ENCODE data around the gene MGAT4C.

MGAT4C gene

GRCh38 chr12:85947286-85947685 lies 308.9 kb downstream of the MGAT4C start:
- Mint-ChIP-seq H3K36me3 (ENCODE audit: low read depth) (no peaks in the 10 kb centered on the region), H3K27me3 (no peaks in the 10 kb centered on the region), H3K27ac (no peak overlapping the region), H3K4me3 (no peak overlapping the region), H3K4me1 (ENCODE audit: low read depth) (no peaks in the 10 kb centered on the region), H3K9me3 (peaks cover 7% of the 10 kb centered on the region)

GRCh38 chr12:85946375-85946774 lies 309.8 kb downstream of the MGAT4C start:
- Mint-ChIP-seq H3K4me1 (ENCODE audit: low read depth) (no peaks in the 10 kb centered on the region), H3K9me3 (peaks cover 7% of the 10 kb centered on the region), H3K36me3 (ENCODE audit: low read depth) (no peaks in the 10 kb centered on the region), H3K27me3 (no peaks in the 10 kb centered on the region), H3K4me3 (no peak overlapping the region), H3K27ac (no peak overlapping the region)

- no peaks in the 10 kb centered on the region for H3K4me1 Mint-ChIP-seq (ENCODE audit: low read depth)
- no peaks in the 10 kb centered on the region for H3K36me3 Mint-ChIP-seq (ENCODE audit: low read depth)
- H3K4me3 Mint-ChIP-seq = no peak overlapping the region
- H3K9me3 Mint-ChIP-seq = no peaks in the 10 kb centered on the region
- no peaks in the 10 kb centered on the region for H3K27me3 Mint-ChIP-seq
- no peak overlapping the region for H3K27ac Mint-ChIP-seq
Measured at GRCh38 chr12:85927166-85927565, 329.0 kb downstream of the MGAT4C start.

- no peak overlapping the region for H3K4me3 Mint-ChIP-seq
- no peaks in the 10 kb centered on the region for H3K36me3 Mint-ChIP-seq (ENCODE audit: low read depth)
- H3K27me3 Mint-ChIP-seq = no peaks in the 10 kb centered on the region
- H3K27ac Mint-ChIP-seq = no peak overlapping the region
- H3K9me3 Mint-ChIP-seq = no peaks in the 10 kb centered on the region
- no peaks in the 10 kb centered on the region for H3K4me1 Mint-ChIP-seq (ENCODE audit: low read depth)
Measured at GRCh38 chr12:85923767-85924331, 332.3 kb downstream of the MGAT4C start.

- H3K4me3 Mint-ChIP-seq = no peak overlapping the region
- no peaks in the 10 kb centered on the region for H3K9me3 Mint-ChIP-seq
- H3K4me1 Mint-ChIP-seq (ENCODE audit: low read depth) = no peaks in the 10 kb centered on the region
- H3K27me3 Mint-ChIP-seq = no peaks in the 10 kb centered on the region
- no peak overlapping the region for H3K27ac Mint-ChIP-seq
- no peaks in the 10 kb centered on the region for H3K36me3 Mint-ChIP-seq (ENCODE audit: low read depth)
Measured at GRCh38 chr12:85920324-85920947, 335.8 kb downstream of the MGAT4C start.

Data from stimulated activated naive CD8-positive, alpha-beta T cell treated with anti-CD3 and anti-CD28 coated beads, Interleukin-15, Interleukin-2, amounts not matched to agents 100 ng/mL and 50 ng/mL, for 24 hours (primary cell).